NT2/D1 (cell line): Measurements from ENCODE around the gene RALGPS2.
"Not testable (repeated sequence)": the region's sequence is repeated elsewhere in the genome, so short reads cannot be mapped to it uniquely, and the experiment has no call there.

Experiments
- DNase-seq: peaks from one replicate; pipeline ENCODE4 v3.0.0-alpha.2; 2011; ENCODE audit warnings: low read depth, low spot score
- H3K27me3 ChIP-seq: 2 replicates; pipeline ENCODE4 v1.6.0; 2011; ENCODE audit warnings: mild to moderate bottlenecking; ENCODE audit not compliant: insufficient read length, insufficient read depth
- H3K36me3 ChIP-seq: 2 replicates; pipeline ENCODE4 v1.6.1; 2011; ENCODE audit warnings: mild to moderate bottlenecking, low read length, mixed read lengths; ENCODE audit not compliant: insufficient read depth, insufficient read length
- H3K4me1 ChIP-seq: 2 replicates; pipeline ENCODE4 v1.5.1; 2011; ENCODE audit not compliant: insufficient read depth, insufficient read length
- H3K4me3 ChIP-seq: 2 replicates; pipeline ENCODE4 v1.5.1; 2011; ENCODE audit warnings: low read depth; ENCODE audit not compliant: insufficient read length
- H3K9ac ChIP-seq: 2 replicates; pipeline ENCODE4 v1.6.0; 2011; ENCODE audit warnings: low read depth; ENCODE audit not compliant: insufficient read length
- H3K9me3 ChIP-seq: 2 replicates; pipeline ENCODE4 v1.5.1; 2011; ENCODE audit warnings: mild to moderate bottlenecking, low read length; ENCODE audit not compliant: insufficient read depth
- SUZ12 ChIP-seq: IDR thresholded peaks from 2 replicates; pipeline ENCODE4 v1.6.1; 2011; ENCODE audit not compliant: insufficient read length, insufficient read depth; ENCODE audit errors: extremely low read depth
- YY1 ChIP-seq: IDR thresholded peaks from 2 replicates; pipeline ENCODE4 v1.6.1; 2011; ENCODE audit not compliant: insufficient read length, insufficient read depth
- ZNF274 ChIP-seq: IDR thresholded peaks from 2 replicates; pipeline ENCODE4 v1.6.1; 2011; ENCODE audit warnings: mild to moderate bottlenecking, low read depth, low read length

Gene RALGPS2

DNA sequence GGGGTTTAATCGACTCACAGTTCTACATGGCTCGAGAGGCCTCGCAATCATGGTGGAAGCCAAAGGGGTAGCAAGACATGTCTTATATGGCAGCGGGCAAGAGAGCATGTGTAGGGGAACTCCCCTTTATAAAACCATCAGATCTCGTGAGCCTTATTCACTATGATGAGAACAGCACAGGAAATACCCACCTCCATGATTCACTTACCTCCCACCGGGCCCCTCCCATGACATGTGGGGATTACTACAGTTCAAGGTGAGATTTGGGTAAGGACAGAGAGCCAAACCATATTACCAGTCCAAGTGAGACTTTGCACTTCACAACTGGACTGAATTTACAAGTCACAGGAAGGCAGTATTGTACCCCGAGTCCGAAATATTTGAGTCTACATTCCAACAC is 219.7 kb downstream of the RALGPS2 start:
- no peak for DNase-seq
- TF ChIP-seq YY1 (no peak), SUZ12 (no peak), ZNF274 (no peak)
- no peak overlapping the region for H3K9ac ChIP-seq
- H3K9me3 ChIP-seq: no peaks in the 10 kb centered on the region
- H3K27me3 ChIP-seq: no peaks in the 10 kb centered on the region
- H3K4me1 ChIP-seq: peaks cover 9% of the 10 kb centered on the region
- no peaks in the 10 kb centered on the region for H3K36me3 ChIP-seq
- no peak overlapping the region for H3K4me3 ChIP-seq

DNA sequence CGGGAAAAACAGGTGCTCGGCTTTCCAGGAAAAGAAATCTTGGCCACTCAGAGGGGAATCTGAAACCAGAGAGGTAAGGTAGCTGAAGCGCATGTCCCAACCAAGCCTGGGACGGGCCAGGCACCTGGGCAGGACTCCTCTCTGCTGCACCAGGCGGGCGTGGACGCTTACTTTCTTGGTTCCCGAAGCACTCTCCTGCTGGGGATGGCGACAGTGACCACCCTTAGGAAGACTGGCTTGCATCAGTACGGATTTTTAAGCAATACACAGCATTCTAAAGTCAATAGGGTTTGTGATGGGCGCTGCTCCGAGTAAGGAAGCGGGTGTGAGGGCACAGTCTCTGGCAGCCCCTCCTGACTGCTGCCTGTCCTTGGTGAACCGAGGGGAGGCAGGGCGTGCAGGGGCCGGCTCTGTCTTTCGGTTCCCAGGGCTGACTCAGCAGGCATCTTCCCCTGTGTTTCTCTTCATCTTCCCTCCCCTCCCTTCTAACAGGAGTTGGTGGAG is 220.8 kb downstream of the RALGPS2 start:
- peaks cover 9% of the 10 kb centered on the region for H3K4me1 ChIP-seq
- H3K36me3 ChIP-seq: no peaks in the 10 kb centered on the region
- TF ChIP-seq ZNF274: no peak
- TF ChIP-seq YY1: no peak
- TF ChIP-seq SUZ12: no peak
- DNase-seq: no peak
- no peaks in the 10 kb centered on the region for H3K27me3 ChIP-seq
- no peaks in the 10 kb centered on the region for H3K9me3 ChIP-seq
- H3K4me3 ChIP-seq: no peak overlapping the region
- no peak overlapping the region for H3K9ac ChIP-seq

- H3K27me3 ChIP-seq: no peaks in the 10 kb centered on the region
- no peak for DNase-seq
- H3K4me3 ChIP-seq: no peak overlapping the region
- TF ChIP-seq YY1: no peak
- no peak for TF ChIP-seq SUZ12
- TF ChIP-seq ZNF274: no peak
- H3K9ac ChIP-seq: no peak overlapping the region
- no peaks in the 10 kb centered on the region for H3K36me3 ChIP-seq
- H3K9me3 ChIP-seq: no peaks in the 10 kb centered on the region
- peaks cover 9% of the 10 kb centered on the region for H3K4me1 ChIP-seq
Observed at GRCh38 chr1:178946416-178946815, 221.4 kb downstream of the RALGPS2 start.

DNA sequence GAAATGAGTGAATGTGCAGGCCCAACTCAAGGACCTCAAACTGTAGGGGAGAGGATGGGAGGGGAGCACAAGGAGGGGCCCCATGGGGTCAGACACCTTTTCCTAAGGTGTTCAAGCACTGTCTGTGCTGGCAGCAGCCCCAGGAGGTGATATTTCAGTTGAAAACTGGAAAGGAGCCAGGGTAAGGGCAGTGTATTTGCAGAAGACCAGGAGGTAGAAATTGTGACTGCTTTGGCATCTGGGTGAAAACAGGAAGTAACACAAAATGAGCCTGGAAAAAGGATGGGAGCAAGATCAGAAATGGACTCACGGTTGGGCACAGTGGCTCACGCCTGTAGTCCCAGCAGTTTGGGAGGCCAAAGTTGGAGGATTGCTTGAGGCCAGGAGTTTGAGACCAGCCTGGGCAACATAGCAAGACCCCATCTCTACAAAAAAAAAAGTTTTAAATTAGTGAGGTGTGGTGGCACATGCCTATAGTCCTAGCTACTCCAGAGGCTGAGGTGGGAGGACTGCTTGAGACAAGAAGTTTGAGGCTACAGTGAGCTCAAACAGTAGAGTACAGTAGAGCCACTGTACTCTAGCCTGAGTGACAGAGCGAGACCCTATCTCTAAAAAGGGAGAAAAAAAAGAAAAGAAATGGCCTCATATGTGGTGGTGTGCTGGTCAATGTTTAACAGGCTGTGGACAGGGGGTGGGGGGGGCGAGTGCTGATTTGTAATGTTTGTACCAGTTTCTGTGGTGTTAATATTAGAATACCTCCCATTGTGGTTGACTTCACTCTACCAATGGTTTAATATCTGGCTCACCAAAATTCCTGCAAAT is 222.0 kb downstream of the RALGPS2 start:
- no peak overlapping the region for H3K4me3 ChIP-seq
- peaks cover 9% of the 10 kb centered on the region for H3K4me1 ChIP-seq
- no peak overlapping the region for H3K9ac ChIP-seq
- no peak for TF ChIP-seq ZNF274
- TF ChIP-seq YY1: no peak
- no peak for TF ChIP-seq SUZ12
- no peaks in the 10 kb centered on the region for H3K27me3 ChIP-seq
- no peaks in the 10 kb centered on the region for H3K36me3 ChIP-seq
- DNase-seq: no peak
- H3K9me3 ChIP-seq: no peaks in the 10 kb centered on the region

- Histone ChIP-seq H3K36me3 (no peaks in the 10 kb centered on the region), H3K9ac (no peak overlapping the region), H3K27me3 (no peaks in the 10 kb centered on the region), H3K9me3 (no peaks in the 10 kb centered on the region), H3K4me3 (no peak overlapping the region), H3K4me1 (peaks cover 8% of the 10 kb centered on the region)
- TF ChIP-seq ZNF274 (no peak), YY1 (no peak), SUZ12 (no peak)
- DNase-seq: no peak
Observed at GRCh38 chr1:178947677-178947981, 222.6 kb downstream of the RALGPS2 start.

DNA sequence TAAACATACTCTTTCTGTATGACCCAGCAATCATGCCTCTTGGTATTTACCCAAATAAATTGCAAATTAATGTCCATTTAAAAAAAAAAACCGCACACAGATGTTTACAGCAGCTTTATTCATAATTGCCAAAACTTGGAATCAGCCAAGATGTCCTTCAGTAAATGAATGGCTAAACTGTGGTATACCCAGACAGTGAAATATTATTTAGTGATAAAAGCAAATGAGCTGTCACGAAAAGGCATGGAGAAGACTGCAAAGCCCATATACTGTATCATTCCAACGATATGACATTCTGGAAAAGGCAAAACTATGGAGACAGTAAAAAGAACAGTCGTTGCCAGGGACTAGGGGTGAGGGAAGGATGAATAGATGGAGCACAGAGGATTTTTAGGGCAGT is 223.6 kb downstream of the RALGPS2 start:
- no peak for DNase-seq
- Histone ChIP-seq H3K4me1 (peaks cover 4% of the 10 kb centered on the region), H3K36me3 (no peaks in the 10 kb centered on the region), H3K27me3 (no peaks in the 10 kb centered on the region), H3K9me3 (no peaks in the 10 kb centered on the region), H3K4me3 (no peak overlapping the region), H3K9ac (no peak overlapping the region)
- TF ChIP-seq YY1 (no peak), ZNF274 (no peak), SUZ12 (no peak)

DNA sequence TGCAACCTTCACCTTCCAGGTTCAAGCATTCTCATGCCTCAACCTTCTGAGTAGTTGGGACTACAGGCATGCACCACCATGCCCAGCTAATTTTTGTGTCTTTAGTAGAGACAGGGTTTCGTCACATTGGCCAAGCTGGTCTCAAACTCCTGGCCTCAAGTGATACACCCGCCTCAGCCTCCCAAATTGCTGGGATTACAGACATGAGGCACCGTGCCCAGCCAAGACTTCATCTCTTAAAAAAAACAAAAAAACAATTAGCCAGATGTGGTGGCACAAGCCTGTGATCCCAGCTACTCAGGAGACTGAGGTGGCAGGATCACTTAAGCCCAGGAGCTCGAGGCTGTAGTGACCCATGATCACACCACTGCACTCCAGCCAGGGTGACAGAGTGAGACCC is 224.8 kb downstream of the RALGPS2 start:
- not testable (repeated sequence) for H3K27me3 ChIP-seq, H3K4me3 ChIP-seq, H3K9me3 ChIP-seq, H3K36me3 ChIP-seq, H3K9ac ChIP-seq, DNase-seq, H3K4me1 ChIP-seq

GRCh38 chr1:178951600-178951999 is 226.6 kb downstream of the RALGPS2 start:
- H3K4me3 ChIP-seq: no peak overlapping the region
- H3K27me3 ChIP-seq: no peaks in the 10 kb centered on the region
- no peak for TF ChIP-seq YY1
- TF ChIP-seq SUZ12: no peak
- no peak for TF ChIP-seq ZNF274
- H3K9me3 ChIP-seq: no peaks in the 10 kb centered on the region
- H3K4me1 ChIP-seq: no peaks in the 10 kb centered on the region
- H3K9ac ChIP-seq: no peak overlapping the region
- DNase-seq: no peak
- H3K36me3 ChIP-seq: no peaks in the 10 kb centered on the region
